ENCODE measurements around the gene BCL11B.
"Not testable (repeated sequence)": the region's sequence is repeated elsewhere in the genome, so short reads cannot be mapped to it uniquely, and the experiment has no call there.

BCL11B gene

GRCh38 chr14:99239661-99240092 is 32.3 kb downstream of the BCL11B start:
- no peak for DNase-seq (ENCODE audit: low read depth)

- DNase-seq (ENCODE audit: low read depth), result no peak
Measured at GRCh38 chr14:99238216-99238615, 33.8 kb downstream of the BCL11B start.

GRCh38 chr14:99237288-99237687 is 34.7 kb downstream of the BCL11B start:
- DNase-seq (ENCODE audit: low read depth), result no peak

GRCh38 chr14:99236386-99237138 is 35.4 kb downstream of the BCL11B start:
- no peak for DNase-seq (ENCODE audit: low read depth)

GRCh38 chr14:99235582-99236320 is 36.2 kb downstream of the BCL11B start:
- no peak for DNase-seq (ENCODE audit: low read depth)

GRCh38 chr14:99234961-99235571 is 36.9 kb downstream of the BCL11B start:
- peak; percentile 70 for DNase-seq (ENCODE audit: low read depth)

- no peak for DNase-seq (ENCODE audit: low read depth)
Measured at GRCh38 chr14:99234355-99234754, 37.6 kb downstream of the BCL11B start.

- DNase-seq (ENCODE audit: low read depth), result no peak
Measured at GRCh38 chr14:99233222-99234035, 38.6 kb downstream of the BCL11B start.

- no peak for DNase-seq (ENCODE audit: low read depth)
Measured at GRCh38 chr14:99232714-99233214, 39.2 kb downstream of the BCL11B start.

- DNase-seq (ENCODE audit: low read depth), result no peak
Measured at GRCh38 chr14:99231850-99232713, 39.9 kb downstream of the BCL11B start.

GRCh38 chr14:99231161-99231849 is 40.7 kb downstream of the BCL11B start:
- DNase-seq (ENCODE audit: low read depth), result no peak

- DNase-seq (ENCODE audit: low read depth), result peak; percentile 67
Measured at GRCh38 chr14:99230208-99231151, 41.5 kb downstream of the BCL11B start.

GRCh38 chr14:99229654-99230207 is 42.3 kb downstream of the BCL11B start:
- DNase-seq (ENCODE audit: low read depth), result no peak

GRCh38 chr14:99228760-99229159 is 43.2 kb downstream of the BCL11B start:
- not testable (repeated sequence) for DNase-seq (ENCODE audit: low read depth)

- DNase-seq (ENCODE audit: low read depth), result no peak
Measured at GRCh38 chr14:99226687-99227086, 45.3 kb downstream of the BCL11B start.

GRCh38 chr14:99225436-99226203 is 46.4 kb downstream of the BCL11B start:
- no peak for DNase-seq (ENCODE audit: low read depth)

GRCh38 chr14:99224948-99225347 is 47.0 kb downstream of the BCL11B start:
- DNase-seq (ENCODE audit: low read depth), result no peak

Measured in stimulated activated CD8-positive, alpha-beta memory T cell treated with anti-CD3 and anti-CD28 coated beads, Interleukin-4, amount 100 ng/mL, for 24 hours (primary cell).